SK-N-MC (cell line): Measurements from ENCODE around the gene ADA.

ENCODE experiments used
- EZH2 ChIP-seq: fragments of 200-600 bp; sonication (generic); IDR thresholded peaks from one replicate; pipeline ENCODE4 v1.6.1; 2017; ENCODE audit warnings: antibody characterized with exemption
- POLR2AphosphoS5 ChIP-seq: IDR thresholded peaks from 2 replicates; pipeline ENCODE4 v1.6.1; 2012; ENCODE audit warnings: mild to moderate bottlenecking, low read depth, low read length, borderline replicate concordance

DNA sequence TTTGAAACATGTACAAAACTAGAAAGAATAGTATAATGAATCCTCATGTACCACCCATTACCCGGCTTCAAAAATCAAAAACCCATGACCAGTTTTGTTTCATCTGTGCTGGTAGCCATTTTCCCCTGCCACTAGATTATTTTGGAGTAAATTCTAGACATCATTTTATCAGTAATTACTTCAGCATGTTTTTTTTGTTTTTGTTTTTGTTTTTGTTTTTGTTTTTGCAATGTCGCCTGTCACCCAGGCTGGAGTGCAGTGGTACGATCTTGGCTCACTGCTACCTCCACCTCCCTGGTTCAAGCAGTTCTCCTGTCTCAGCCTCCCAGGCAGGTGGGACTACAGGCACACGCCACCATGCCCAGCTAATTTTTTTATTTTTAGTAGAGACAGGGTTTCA, 77.1 kb downstream of the ADA start:
- TF ChIP-seq EZH2 (no peak), POLR2AphosphoS5 (no peak)
